Nephron progenitor cell (in vitro differentiated cells): Measurements from ENCODE around the gene DMXL1.
A peak's percentile ranks its signal among the peaks of the same experiment; 100 is the strongest.

Experiments
- DNase-seq: peaks from one replicate; pipeline ENCODE4 v3.0.0; 2021
- H3K27ac Mint-ChIP-seq: 2 replicates; pipeline ENCODE4 v1.8.0; 2021; ENCODE audit warnings: mild to moderate bottlenecking, moderate library complexity, mixed read lengths
- H3K27me3 Mint-ChIP-seq: 2 replicates; pipeline ENCODE4 v1.8.0; 2021; ENCODE audit warnings: mild to moderate bottlenecking, low read depth, mixed read lengths; ENCODE audit not compliant: poor library complexity
- H3K36me3 Mint-ChIP-seq: 2 replicates; pipeline ENCODE4 v1.8.0; 2021; ENCODE audit warnings: low read depth, mixed read lengths
- H3K4me1 Mint-ChIP-seq: 2 replicates; pipeline ENCODE4 v1.8.0; 2021; ENCODE audit warnings: mixed read lengths
- H3K4me3 Mint-ChIP-seq: 2 replicates; pipeline ENCODE4 v1.8.0; 2021; ENCODE audit warnings: mild to moderate bottlenecking, moderate library complexity, mixed read lengths
- H3K9me3 Mint-ChIP-seq: 2 replicates; pipeline ENCODE4 v1.8.0; 2021; ENCODE audit warnings: mild to moderate bottlenecking, moderate library complexity, mixed read lengths
- CTCF ChIP-seq: fragments of 200-600 bp; sonication (generic); IDR thresholded peaks from 2 replicates; pipeline ENCODE4 v1.5.0; 2021; ENCODE audit warnings: antibody characterized with exemption

The DMXL1 gene

GRCh38 chr5:119291056-119291455 is 220.2 kb downstream of the DMXL1 start:
- Mint-ChIP-seq H3K9me3 (peaks cover 15% of the 10 kb centered on the region), H3K36me3 (peaks cover 7% of the 10 kb centered on the region), H3K27me3 (peaks cover 2% of the 10 kb centered on the region), H3K27ac (no peak overlapping the region), H3K4me1 (peaks cover 33% of the 10 kb centered on the region), H3K4me3 (no peak overlapping the region)
- no peak for TF ChIP-seq CTCF
- no peak for DNase-seq

GRCh38 chr5:119291877-119292276 is 221.0 kb downstream of the DMXL1 start:
- Mint-ChIP-seq H3K27ac (peak overlapping the region; percentile 37), H3K4me1 (peaks cover 33% of the 10 kb centered on the region), H3K27me3 (no peaks in the 10 kb centered on the region), H3K36me3 (peaks cover 7% of the 10 kb centered on the region), H3K4me3 (no peak overlapping the region), H3K9me3 (peaks cover 15% of the 10 kb centered on the region)
- TF ChIP-seq CTCF, result no peak
- no peak for DNase-seq

- Mint-ChIP-seq H3K4me1 (peaks cover 28% of the 10 kb centered on the region), H3K4me3 (no peak overlapping the region), H3K27me3 (no peaks in the 10 kb centered on the region), H3K27ac (no peak overlapping the region), H3K9me3 (peaks cover 15% of the 10 kb centered on the region), H3K36me3 (peaks cover 7% of the 10 kb centered on the region)
- no peak for TF ChIP-seq CTCF
- no peak for DNase-seq
These were observed 222.0 kb downstream of the DMXL1 start for GRCh38 chr5:119292701-119293515.

GRCh38 chr5:119293516-119293829 is 222.6 kb downstream of the DMXL1 start:
- Mint-ChIP-seq H3K9me3 (peaks cover 16% of the 10 kb centered on the region), H3K4me3 (no peak overlapping the region), H3K4me1 (peaks cover 24% of the 10 kb centered on the region), H3K27ac (no peak overlapping the region), H3K36me3 (peaks cover 7% of the 10 kb centered on the region), H3K27me3 (no peaks in the 10 kb centered on the region)
- TF ChIP-seq CTCF, result no peak
- no peak for DNase-seq
